ENCODE data around the gene PCDHGA12. TPM values are rescaled to one million over a fixed set of nuclear protein-coding genes. Genes with fewer than 3 reads are reported as not detected.
"Not testable (repeated sequence)": the region's sequence is repeated elsewhere in the genome, so short reads cannot be mapped to it uniquely, and the experiment has no call there.

Gene PCDHGA12
- total and polyA plus RNA-seq, 2 of the 8 experiments (the other 6 are each of a cell fraction or from before 2014, with no cell fraction given): 0.88 to 1.3 TPM

DNA sequence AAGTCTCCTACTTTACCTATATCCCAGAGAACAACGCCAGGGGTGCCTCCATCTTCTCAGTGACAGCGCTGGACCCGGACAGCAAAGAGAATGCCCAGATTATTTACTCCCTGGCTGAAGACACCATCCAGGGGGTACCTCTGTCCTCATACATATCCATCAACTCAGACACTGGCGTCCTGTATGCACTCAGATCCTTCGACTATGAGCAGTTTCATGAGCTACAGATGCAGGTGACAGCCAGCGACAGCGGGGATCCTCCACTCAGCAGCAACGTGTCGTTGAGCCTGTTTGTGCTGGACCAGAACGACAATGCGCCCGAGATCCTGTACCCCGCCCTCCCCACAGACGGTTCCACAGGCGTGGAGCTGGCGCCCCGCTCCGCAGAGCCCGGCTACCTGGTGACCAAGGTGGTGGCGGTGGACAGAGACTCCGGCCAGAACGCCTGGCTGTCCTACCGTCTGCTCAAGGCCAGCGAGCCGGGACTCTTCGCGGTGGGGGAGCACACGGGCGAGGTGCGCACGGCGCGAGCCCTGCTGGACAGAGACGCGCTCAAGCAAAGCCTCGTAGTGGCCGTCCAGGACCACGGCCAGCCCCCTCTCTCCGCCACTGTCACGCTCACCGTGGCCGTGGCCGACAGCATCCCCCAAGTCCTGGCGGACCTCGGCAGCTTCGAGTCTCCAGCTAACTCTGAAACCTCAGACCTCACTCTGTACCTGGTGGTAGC is 15.6 kb upstream of the PCDHGA12 start:
- not testable (repeated sequence) for H4K91ac ChIP-seq (replicated peaks; ENCODE audit: insufficient read length, low read length); H3K56ac ChIP-seq (replicated peaks; ENCODE audit: insufficient read length, low read depth, low read length); H3K4me1 ChIP-seq (replicated peaks in 1 of 4; ENCODE audit: control insufficient read depth in 3 of 4, insufficient read depth in 4 of 4, low read length in 3 of 4); H2AK5ac ChIP-seq (ENCODE audit: low read depth, low read length); H3K23ac ChIP-seq (ENCODE audit: insufficient read length); H3K18ac ChIP-seq (ENCODE audit: extremely low read depth, low read length); H3K36me3 ChIP-seq (ENCODE audit: control insufficient read depth in 2 of 4, insufficient read depth in 4 of 4, low read length in 3 of 4); H3K14ac ChIP-seq (ENCODE audit: insufficient read length); H2BK5ac ChIP-seq (ENCODE audit: low read depth, low read length); H3K79me2 ChIP-seq (ENCODE audit: control insufficient read depth in 1 of 2, insufficient read depth in 2 of 2, low read length in 2 of 2); DNase-seq (ENCODE audit: low read depth in 1 of 2, low spot score in 2 of 2); H2BK20ac ChIP-seq (ENCODE audit: low read length); H4K5ac ChIP-seq (ENCODE audit: insufficient read length, low read depth, low read length); H2AFZ ChIP-seq (ENCODE audit: low read length); FAIRE-seq; H3K4me3 ChIP-seq (ENCODE audit: extremely low read depth in 1 of 4, insufficient read depth in 2 of 4, low read depth in 3 of 4, low read length in 4 of 4); H3K9ac ChIP-seq (replicated peaks in 1 of 4; ENCODE audit: extremely low read depth in 1 of 4, low read depth in 3 of 4, low read length in 3 of 4); H4K20me1 ChIP-seq (replicated peaks in 1 of 2; ENCODE audit: control insufficient read depth in 1 of 2, insufficient read depth in 2 of 2, low read length in 2 of 2); H3K27ac ChIP-seq (ENCODE audit: low read depth, low read length); H3K23me2 ChIP-seq (ENCODE audit: low read depth, low read length); H4K8ac ChIP-seq (ENCODE audit: extremely low read depth, insufficient read depth, low read length); H2BK120ac ChIP-seq (replicated peaks; ENCODE audit: low read depth, low read length); H3K4me2 ChIP-seq (ENCODE audit: insufficient read depth in 1 of 2, low read depth in 2 of 2, low read length in 2 of 2); H2BK12ac ChIP-seq (ENCODE audit: low read depth, low read length); H3K79me1 ChIP-seq (ENCODE audit: low read depth, low read length); H2BK15ac ChIP-seq (ENCODE audit: low read length); H3K4ac ChIP-seq (replicated peaks; ENCODE audit: insufficient read length, low read depth, low read length)
- ChIA-PET CTCF (ENCODE audit: partially characterized antibody) (interaction anchor here (0.8 to 23.3 kb wide), 25 partner anchors 9 to 320 kb away, joined by 3 to 1236 read pairs (median 15); partner anchors contain the start of genes PCDHB14, PCDHB15, PCDHB16 and PCDHB2), POLR2A (ENCODE audit: partially characterized antibody) (interaction anchor here (1.2 to 2.7 kb wide), 3 partner anchors 64 to 170 kb away, joined by 3 to 9 read pairs (median 3); partner anchors contain the start of gene PCDHB15)
- peaks cover 12 to 14% of the 10 kb centered on the region in 2 experiments for H3K9me3 ChIP-seq (ENCODE audit: insufficient read depth in 2 of 2, low read depth in 1 of 2, low read length in 1 of 2)
- H3K27me3 ChIP-seq (replicated peaks in 1 of 4; ENCODE audit: control insufficient read depth in 3 of 4, extremely low read depth in 1 of 4, insufficient read depth in 3 of 4, low read length in 3 of 4): peaks cover 0 to 12% (median 6%) of the 10 kb centered on the region in 4 experiments; a peak in 4 of 7 replicates
- WGBS, 2 experiments (ENCODE audit: extremely low coverage in 1 of 2, insufficient coverage in 1 of 2, insufficient read length in 1 of 2, insufficient replicate concordance in 2 of 2, low coverage in 1 of 2, low lambda C conversion rate in 2 of 2, missing lambda C conversion rate in 1 of 2): 97% methylated on average over 24 of the region's 46 CpGs; no CpG with 5 or more reads in 1 of the 2 experiments
